ENCODE results near the gene PRLR. TPM values are rescaled to one million over a fixed set of nuclear protein-coding genes. Genes with fewer than 3 reads are reported as not detected.

PRLR gene
- total RNA-seq, 1 donor from 2014 or later, result not detected

Other genes with a start within 250 kb of the PRLR start
- not detected in 2 replicates for gene AGXT2, start 182.5 kb downstream of the PRLR start, total RNA-seq

Measured in activated T-helper 2 cell treated with anti-CD3 and anti-CD28 coated beads, Interferon-gamma antibody, Interleukin-2, Interleukin-4, amounts not matched to agents 10 μg/mL and 5 μg/mL and 100 μg/mL, durations not matched to agents 14 hours and 24 hours and 36 hours (primary cell).